ENCODE data around the gene SERTAD4. TPM values are rescaled to one million over a fixed set of nuclear protein-coding genes. Genes with fewer than 3 reads are reported as not detected.
A peak's percentile ranks its signal among the peaks of the same experiment; 100 is the strongest.

The SERTAD4 gene
- total RNA-seq, 2 donors from 2014 or later: 4.2 to 6.5 TPM

- TF ChIP-seq CTCF (IDR thresholded peaks at IDR 0.05): no peak
- DNase-seq (ENCODE audit: low spot score): no peak
- Histone ChIP-seq H3K4me3 (no peak overlapping the region), H3K27ac (no peak overlapping the region), H3K27me3 (no peaks in the 10 kb centered on the region), H3K36me3 (no peaks in the 10 kb centered on the region), H3K9me3 (no peaks in the 10 kb centered on the region), H3K4me1 (peaks cover 0 to 9% of the 10 kb centered on the region in 2 donors)
Observed at GRCh38 chr1:210228158-210228557, 4.4 kb upstream of the SERTAD4 start.

DNA sequence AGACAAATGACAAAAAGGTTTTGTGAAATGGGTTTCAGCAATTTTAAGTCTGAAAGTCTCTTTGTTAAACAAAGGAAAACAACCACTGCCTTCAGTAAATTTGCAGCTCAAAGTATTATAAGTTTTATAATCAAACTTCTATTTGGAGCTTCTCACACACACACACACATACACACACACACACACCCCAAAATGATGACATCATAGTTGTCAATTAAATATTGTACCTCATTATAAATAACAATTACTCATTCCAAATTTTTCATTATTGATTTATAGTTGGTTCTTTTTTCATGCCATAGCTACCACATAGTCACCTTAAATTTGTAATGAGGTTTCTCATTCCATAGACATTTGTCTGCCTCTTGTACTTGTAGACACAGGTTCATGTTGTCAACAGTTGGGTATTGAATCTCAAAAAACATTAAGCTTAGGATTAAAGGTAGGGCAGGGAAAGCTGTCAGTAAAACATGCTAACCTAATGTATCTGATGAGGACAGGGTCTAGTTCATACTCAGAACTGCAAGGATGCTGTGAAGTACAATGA, 2.4 kb upstream of the SERTAD4 start:
- H3K27ac ChIP-seq: no peak overlapping the region
- peaks cover 0 to 16% of the 10 kb centered on the region in 2 donors for H3K4me1 ChIP-seq
- H3K27me3 ChIP-seq: no peaks in the 10 kb centered on the region
- no peak for TF ChIP-seq CTCF (IDR thresholded peaks at IDR 0.05)
- no peaks in the 10 kb centered on the region for H3K36me3 ChIP-seq
- H3K4me3 ChIP-seq: no peak overlapping the region
- no peak for DNase-seq (ENCODE audit: low spot score)
- no peaks in the 10 kb centered on the region for H3K9me3 ChIP-seq

GRCh38 chr1:210231846-210232510, 618 bp upstream of the SERTAD4 start:
- peak overlapping the region; percentile 60 to 67 for H3K4me3 ChIP-seq
- TF ChIP-seq CTCF (IDR thresholded peaks at IDR 0.05): no peak
- H3K9me3 ChIP-seq: no peaks in the 10 kb centered on the region
- H3K27me3 ChIP-seq: no peaks in the 10 kb centered on the region
- H3K4me1 ChIP-seq: peaks cover 0 to 24% of the 10 kb centered on the region in 2 donors
- DNase-seq (ENCODE audit: low spot score): no peak
- peak overlapping the region; percentile 33 to 62 for H3K27ac ChIP-seq
- no peaks in the 10 kb centered on the region for H3K36me3 ChIP-seq

- no peaks in the 10 kb centered on the region for H3K36me3 ChIP-seq
- no peak for DNase-seq (ENCODE audit: low spot score)
- H3K27me3 ChIP-seq: no peaks in the 10 kb centered on the region
- no peaks in the 10 kb centered on the region for H3K9me3 ChIP-seq
- TF ChIP-seq CTCF (IDR thresholded peaks at IDR 0.05): no peak
- peak overlapping the region; percentile 60 to 67 for H3K4me3 ChIP-seq
- H3K27ac ChIP-seq: peak overlapping the region; percentile 66 to 88
- H3K4me1 ChIP-seq: peaks cover 0 to 27% of the 10 kb centered on the region in 2 donors
Observed at GRCh38 chr1:210233216-210233494, 559 bp downstream of the SERTAD4 start.

DNA sequence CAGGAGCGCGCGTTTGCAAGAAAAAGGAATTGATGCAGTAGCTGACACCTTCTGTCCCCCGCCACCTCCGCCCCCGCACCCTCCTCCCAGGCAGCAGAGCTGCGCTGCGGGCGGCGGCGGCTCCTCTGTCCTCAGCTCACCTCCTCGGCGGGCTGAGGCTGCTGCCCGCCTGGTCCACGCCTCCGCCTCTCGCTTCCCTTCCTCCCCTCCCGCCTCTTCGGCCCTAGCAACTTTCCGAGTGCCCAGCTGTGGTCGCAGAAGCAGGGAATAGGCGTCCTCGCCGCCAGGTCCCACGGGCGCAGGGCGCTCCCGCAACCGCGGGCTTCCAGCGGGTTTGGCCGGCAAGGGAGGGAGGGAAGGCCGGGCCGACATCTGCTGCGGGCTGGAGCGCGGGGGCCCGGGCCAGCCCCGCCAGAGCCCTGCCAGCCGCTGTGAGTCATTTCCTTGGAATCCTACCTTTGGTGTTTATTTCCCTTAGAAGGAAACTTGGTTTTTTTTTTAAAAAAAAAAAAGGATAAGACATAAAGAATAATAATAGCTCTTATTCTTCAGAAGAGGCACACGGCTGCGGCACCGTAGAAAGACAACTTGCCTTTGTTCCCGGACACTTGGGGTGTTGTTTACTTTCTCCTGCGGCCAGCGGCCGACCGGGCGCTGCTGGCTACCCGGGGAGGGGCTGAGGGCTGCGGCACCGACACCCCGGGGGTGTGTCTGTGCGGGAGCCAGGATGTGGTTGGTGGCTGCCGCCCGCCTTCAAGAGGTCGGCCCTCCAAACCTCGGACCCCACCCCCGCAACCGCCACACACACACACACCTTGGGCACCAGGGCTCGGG, 1.1 kb downstream of the SERTAD4 start:
- H3K9me3 ChIP-seq: no peaks in the 10 kb centered on the region
- H3K4me1 ChIP-seq: peaks cover 0 to 30% of the 10 kb centered on the region in 2 donors
- H3K4me3 ChIP-seq: peak overlapping the region; percentile 60 to 67
- no peaks in the 10 kb centered on the region for H3K36me3 ChIP-seq
- TF ChIP-seq CTCF (IDR thresholded peaks at IDR 0.05): no peak
- peak overlapping the region; percentile 66 to 88 for H3K27ac ChIP-seq
- H3K27me3 ChIP-seq: no peaks in the 10 kb centered on the region
- DNase-seq (ENCODE audit: low spot score): no peak

Data from right atrium auricular region (tissue), 2 donors.